Globus pallidus (tissue), 1 donor: ENCODE results near the gene MRPL4.
"Not testable (repeated sequence)": the region's sequence is repeated elsewhere in the genome, so short reads cannot be mapped to it uniquely, and the experiment has no call there.

Experiments
- DNase-seq: peaks from one replicate; pipeline ENCODE4 v3.0.0-alpha.2; 2015; ENCODE audit warnings: low spot score

The MRPL4 gene

GRCh38 chr19:10230173-10230860, 21.7 kb upstream of the MRPL4 start:
- no peak for DNase-seq

- DNase-seq: peak; percentile 28
Observed at GRCh38 chr19:10230861-10231611, 21.0 kb upstream of the MRPL4 start, which contains the start of gene S1PR2. S1PR2 (minus strand) TSS chr19:10231331; CDS start chr19:10224905, 6,426 bp downstream.

GRCh38 chr19:10231612-10232228, 20.3 kb upstream of the MRPL4 start:
- no peak for DNase-seq

- no peak for DNase-seq
Observed at GRCh38 chr19:10233946-10234345, 18.1 kb upstream of the MRPL4 start.

- DNase-seq: no peak
Observed at GRCh38 chr19:10235003-10235402, 17.0 kb upstream of the MRPL4 start.

- not testable (repeated sequence) for DNase-seq
Observed at GRCh38 chr19:10235409-10235808, 16.6 kb upstream of the MRPL4 start.

GRCh38 chr19:10237702-10238101, 14.3 kb upstream of the MRPL4 start:
- no peak for DNase-seq

GRCh38 chr19:10238172-10238783, 13.7 kb upstream of the MRPL4 start:
- DNase-seq: no peak

GRCh38 chr19:10241826-10242449, 10.1 kb upstream of the MRPL4 start:
- not testable (repeated sequence) for DNase-seq

- no peak for DNase-seq
Observed at GRCh38 chr19:10243606-10244005, 8.4 kb upstream of the MRPL4 start.

- DNase-seq: no peak
Observed at GRCh38 chr19:10245189-10245939, 6.7 kb upstream of the MRPL4 start.

- DNase-seq: no peak
Observed at GRCh38 chr19:10246511-10246910, 5.5 kb upstream of the MRPL4 start.

- no peak for DNase-seq
Observed at GRCh38 chr19:10252707-10253106, 693 bp downstream of the MRPL4 start.

GRCh38 chr19:10254244-10254643, 2.2 kb downstream of the MRPL4 start:
- no peak for DNase-seq

GRCh38 chr19:10255358-10255757, 3.3 kb downstream of the MRPL4 start:
- no peak for DNase-seq

GRCh38 chr19:10256551-10256950, 4.5 kb downstream of the MRPL4 start:
- no peak for DNase-seq

GRCh38 chr19:10256970-10257615, 5.1 kb downstream of the MRPL4 start:
- DNase-seq: no peak

GRCh38 chr19:10258080-10258710, 6.2 kb downstream of the MRPL4 start:
- DNase-seq: no peak

- DNase-seq: peak; percentile 48
Observed at GRCh38 chr19:10259162-10259905, 7.3 kb downstream of the MRPL4 start.

GRCh38 chr19:10260141-10260584, 8.1 kb downstream of the MRPL4 start:
- DNase-seq: no peak
